Ecto neural progenitor cell (in vitro differentiated cells): ENCODE measurements around the gene PGLYRP4.

Experiments used
- DNase-seq: peaks from one replicate; pipeline ENCODE4 v3.0.0-alpha.2; 2018; ENCODE audit warnings: low spot score

Gene PGLYRP4

GRCh38 chr1:153356392-153357075 is 7.9 kb upstream of the PGLYRP4 start:
- DNase-seq = peak; percentile 23

DNA sequence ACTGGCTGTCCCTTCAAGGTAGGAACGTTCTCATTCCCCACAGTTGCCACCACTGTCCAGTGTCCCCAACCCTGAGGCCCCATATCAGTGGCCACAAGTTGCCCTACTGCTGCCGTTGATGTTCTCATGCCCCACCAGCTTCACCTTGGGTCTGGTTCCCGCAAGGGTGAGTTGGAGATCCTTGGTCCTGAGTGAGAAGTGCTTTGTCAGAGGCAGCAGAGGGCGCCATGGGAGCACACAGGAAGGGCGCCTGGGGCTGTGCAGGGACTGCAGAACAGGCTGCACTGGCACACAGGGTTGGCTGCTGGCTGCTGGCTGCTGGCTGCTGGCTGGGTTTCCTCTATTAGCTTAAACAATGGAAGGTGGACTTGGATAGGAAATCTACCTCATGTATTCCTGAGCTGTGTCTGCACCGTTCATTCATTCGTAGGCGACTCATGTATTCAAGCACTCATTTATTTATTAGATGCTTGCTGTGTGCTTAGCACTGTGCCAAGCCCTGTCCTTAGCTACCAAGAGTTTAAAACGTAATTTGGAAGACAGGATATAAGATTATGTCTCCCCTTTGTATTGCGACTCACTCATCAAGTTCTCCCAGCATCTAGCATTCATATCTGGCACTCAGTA is 6.9 kb upstream of the PGLYRP4 start:
- DNase-seq = peak; percentile 65

GRCh38 chr1:153354515-153355193 is 6.0 kb upstream of the PGLYRP4 start:
- DNase-seq = no peak

- DNase-seq = peak; percentile 59
Measured at GRCh38 chr1:153353226-153353947, 4.7 kb upstream of the PGLYRP4 start.

DNA sequence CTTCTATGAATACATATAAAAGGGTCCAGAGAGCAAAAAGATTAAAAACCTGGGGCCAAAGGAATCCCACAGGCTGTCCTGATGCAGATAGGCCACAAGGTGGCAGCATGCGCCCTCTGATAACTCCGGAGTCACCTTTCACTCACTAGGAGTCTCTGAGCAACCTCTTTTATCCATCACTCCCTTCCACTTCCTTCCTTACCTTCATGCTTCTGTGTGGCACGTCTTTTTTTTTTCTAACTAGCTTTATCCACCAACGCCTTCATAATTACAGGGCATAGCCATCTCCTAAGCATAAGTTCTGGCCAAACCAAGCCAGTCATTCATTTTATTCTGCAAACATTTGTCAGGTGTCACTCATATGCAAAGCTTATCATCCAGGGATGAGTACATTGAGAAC is 3.9 kb upstream of the PGLYRP4 start:
- peak; percentile 68 for DNase-seq

DNA sequence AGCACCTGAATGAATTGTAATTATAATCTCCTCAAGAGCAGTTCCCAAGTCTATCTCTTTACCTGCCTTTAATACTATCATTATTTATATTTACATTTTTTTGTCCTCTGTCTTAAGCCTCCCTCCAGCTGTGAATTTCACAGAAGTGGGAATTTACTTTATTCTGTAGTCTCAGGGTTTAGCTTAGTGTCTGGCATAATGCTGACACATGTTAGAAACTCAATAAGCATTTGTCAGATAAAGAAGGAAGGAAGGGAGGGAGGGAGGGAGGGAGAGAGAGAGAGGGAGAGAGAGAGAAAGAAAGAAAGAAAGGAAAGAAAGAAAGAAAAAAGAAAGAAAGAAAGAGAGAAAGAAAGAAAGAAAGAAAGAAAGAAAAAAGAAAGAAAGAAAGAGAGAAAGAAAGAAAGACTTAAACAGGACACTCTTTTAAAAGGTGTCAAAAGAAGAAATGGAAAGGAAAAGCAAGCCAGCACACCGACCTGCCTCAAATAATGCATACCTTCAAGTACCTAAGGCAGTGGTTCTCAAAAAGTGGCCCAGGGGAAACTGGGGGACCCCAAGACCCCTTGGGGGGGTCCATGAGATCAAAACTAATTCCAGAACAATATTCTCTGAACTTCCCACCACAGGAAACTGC is 1.8 kb upstream of the PGLYRP4 start:
- DNase-seq = peak; percentile 22

DNA sequence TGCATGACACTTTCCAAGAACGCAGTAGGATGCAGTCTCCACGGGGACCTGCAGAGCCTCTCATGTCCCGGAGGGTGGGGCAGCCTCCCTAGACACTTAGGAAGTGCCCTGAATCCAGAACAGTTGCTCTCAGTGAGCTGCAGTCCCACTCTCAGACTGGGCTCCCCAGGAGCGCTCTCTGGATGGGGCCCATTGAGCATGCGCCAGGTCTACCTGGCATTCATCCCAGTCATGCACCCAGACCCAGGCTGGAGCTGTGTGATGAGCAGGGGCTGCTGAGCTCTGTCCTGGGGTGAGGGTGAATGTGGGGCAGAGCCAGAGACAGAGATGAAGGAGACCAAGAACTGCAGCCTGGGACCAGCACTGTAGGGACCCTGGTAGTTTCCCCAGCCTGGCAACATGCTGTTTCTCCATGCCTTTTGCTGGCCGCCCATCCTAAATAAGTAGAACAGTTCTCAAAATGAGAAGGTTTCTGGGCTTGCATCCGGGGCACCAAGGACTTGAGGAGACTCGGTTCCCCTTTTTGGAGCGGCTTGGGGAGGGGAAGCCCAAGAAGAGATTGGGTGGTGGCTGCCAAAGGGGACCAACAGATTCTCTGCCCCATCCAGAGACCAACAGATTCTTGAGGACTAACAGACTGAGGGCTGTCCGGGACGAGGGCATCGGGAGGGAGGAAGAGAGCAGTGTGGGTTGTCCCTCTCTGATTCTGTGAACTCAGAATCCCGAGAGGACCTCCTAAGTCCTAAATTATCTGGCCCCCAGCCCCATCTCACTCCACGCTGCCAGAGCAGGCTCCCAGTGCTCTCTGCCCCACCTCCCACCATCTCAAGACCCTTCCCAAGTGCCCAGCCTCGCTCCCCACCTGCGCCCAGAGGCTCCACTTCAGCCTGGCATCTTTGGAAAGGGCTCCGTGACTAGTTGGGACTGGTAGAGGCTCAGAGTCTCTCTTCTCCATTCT is 1.0 kb upstream of the PGLYRP4 start:
- DNase-seq = peak; percentile 33

DNA sequence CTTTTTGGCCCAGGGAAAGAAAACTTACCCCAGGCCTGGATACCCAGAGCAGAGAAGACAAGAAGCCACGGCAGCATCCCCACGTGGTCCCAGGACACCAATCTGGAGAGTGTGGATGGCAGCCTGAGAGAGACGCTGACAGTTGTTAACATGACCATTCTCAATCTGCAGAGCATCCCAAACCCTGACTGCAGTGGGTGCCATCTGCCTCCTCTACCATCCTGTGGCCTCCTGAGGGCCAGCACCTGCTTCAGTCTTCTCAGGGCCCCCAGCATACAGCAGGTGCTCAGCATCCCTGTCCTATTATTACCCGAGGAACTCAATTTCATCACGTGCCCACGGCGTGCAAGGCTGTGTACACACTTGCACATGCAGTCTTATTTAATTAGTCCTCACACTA is 785 bp downstream of the PGLYRP4 start:
- peak; percentile 18 for DNase-seq

GRCh38 chr1:153347049-153347448 is 1.6 kb downstream of the PGLYRP4 start:
- DNase-seq = peak; percentile 19

- DNase-seq = peak; percentile 28
Measured at GRCh38 chr1:153346077-153346723, 2.4 kb downstream of the PGLYRP4 start.

GRCh38 chr1:153345187-153346076 is 3.2 kb downstream of the PGLYRP4 start:
- DNase-seq = peak; percentile 31

DNA sequence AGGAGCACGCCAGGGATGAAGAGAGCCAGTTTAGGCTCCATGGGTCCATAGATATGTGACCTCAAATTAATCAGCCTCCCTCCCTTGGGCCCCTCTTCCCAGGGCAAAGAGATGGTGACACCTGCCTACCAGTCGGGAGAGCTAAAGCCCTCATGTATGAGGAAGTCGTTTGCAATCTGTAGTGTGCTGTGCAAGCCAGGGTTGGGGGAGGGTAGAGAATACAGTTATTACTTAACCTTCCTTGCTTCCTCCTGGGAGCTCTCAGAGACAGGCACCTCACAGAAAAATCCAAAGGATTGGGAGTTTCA is 4.0 kb downstream of the PGLYRP4 start:
- peak; percentile 22 for DNase-seq

GRCh38 chr1:153343811-153344717 is 4.6 kb downstream of the PGLYRP4 start:
- peak; percentile 18 for DNase-seq

DNA sequence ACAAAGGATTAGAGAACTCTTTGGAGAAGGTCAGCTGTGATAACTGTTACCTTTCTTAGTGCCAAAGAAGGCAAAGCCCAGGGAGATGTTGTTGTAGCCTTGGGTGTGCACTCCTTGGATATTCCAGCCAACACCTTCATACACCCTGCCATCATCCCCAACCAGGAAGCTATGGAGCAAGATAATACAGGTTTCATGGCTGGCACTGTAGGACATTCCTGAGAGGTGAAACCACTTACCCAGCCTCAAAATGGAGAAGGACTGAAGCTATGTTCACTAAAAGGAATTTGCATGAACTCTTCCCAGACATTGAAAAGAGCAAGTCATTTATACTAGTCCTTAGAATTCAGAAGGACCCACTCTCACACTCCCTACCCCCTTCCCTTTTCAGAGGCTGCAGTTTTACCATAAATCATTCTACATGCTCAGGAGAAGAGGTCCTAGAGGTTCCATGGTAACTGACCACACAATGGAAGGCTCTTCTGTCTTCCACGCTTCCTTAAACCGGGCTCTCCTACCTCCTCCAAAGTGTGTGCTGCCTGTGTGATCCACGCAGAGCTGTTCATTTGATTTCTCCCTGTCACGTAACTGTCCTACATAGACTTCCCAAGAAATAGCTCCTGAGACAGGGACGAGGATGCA is 5.5 kb downstream of the PGLYRP4 start:
- no peak for DNase-seq

- no peak for DNase-seq
Measured at GRCh38 chr1:153342178-153342577, 6.5 kb downstream of the PGLYRP4 start.

GRCh38 chr1:153341431-153341934 is 7.2 kb downstream of the PGLYRP4 start:
- no peak for DNase-seq

GRCh38 chr1:153340356-153340755 is 8.3 kb downstream of the PGLYRP4 start:
- DNase-seq = no peak

DNA sequence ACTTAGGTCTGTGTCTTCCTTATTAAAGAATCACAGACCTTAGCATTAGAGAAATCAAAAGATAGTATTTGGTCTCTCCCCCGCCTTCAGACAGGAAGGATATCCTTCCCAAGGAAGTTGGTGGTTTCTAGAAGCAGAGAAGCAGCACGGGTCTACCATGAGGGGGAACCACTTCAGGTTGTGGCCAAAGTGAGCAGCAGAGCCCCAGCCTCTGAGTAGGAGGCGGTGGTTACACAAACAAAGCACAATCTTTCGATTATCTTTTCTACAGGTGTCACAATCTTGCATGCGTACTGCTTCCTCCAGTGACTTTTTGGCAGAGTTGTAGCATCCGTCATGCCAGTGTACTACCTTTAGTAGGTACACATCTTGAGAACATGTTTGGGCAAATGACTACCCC is 8.8 kb downstream of the PGLYRP4 start:
- no peak for DNase-seq
